Hematopoietic multipotent progenitor cell treated with erythropoietin and hydrocortisone succinate and interleukin-3 and kit ligand, for 15 days (in vitro differentiated cells): ENCODE results near the gene GTPBP8.
"Not testable (repeated sequence)": the region's sequence is repeated elsewhere in the genome, so short reads cannot be mapped to it uniquely, and the experiment has no call there.

Source experiments
- DNase-seq: peaks from one replicate; pipeline ENCODE4 v3.0.0-alpha.2; 2015; ENCODE audit warnings: low spot score

The GTPBP8 gene

GRCh38 chr3:113000691-113001090, 9.9 kb downstream of the GTPBP8 start:
- no peak for DNase-seq

GRCh38 chr3:113002037-113002436, 11.3 kb downstream of the GTPBP8 start:
- DNase-seq: no peak

- no peak for DNase-seq
These were observed 11.9 kb downstream of the GTPBP8 start for GRCh38 chr3:113002679-113003078.

GRCh38 chr3:113005611-113006010, 14.8 kb downstream of the GTPBP8 start:
- DNase-seq: no peak

GRCh38 chr3:113006359-113007056, 15.7 kb downstream of the GTPBP8 start:
- DNase-seq: no peak

GRCh38 chr3:113008117-113008516, 17.3 kb downstream of the GTPBP8 start:
- no peak for DNase-seq

GRCh38 chr3:113013593-113013992, 22.8 kb downstream of the GTPBP8 start:
- no peak for DNase-seq

GRCh38 chr3:113018536-113019181, 27.9 kb downstream of the GTPBP8 start:
- DNase-seq: peak; percentile 23

- peak; percentile 76 for DNase-seq
These were observed 28.7 kb downstream of the GTPBP8 start for GRCh38 chr3:113019182-113020137.

- DNase-seq: no peak
These were observed 30.7 kb downstream of the GTPBP8 start for GRCh38 chr3:113021471-113021870.

- no peak for DNase-seq
These were observed 43.2 kb downstream of the GTPBP8 start for GRCh38 chr3:113034011-113034410.

- DNase-seq: peak; percentile 48
These were observed 44.7 kb downstream of the GTPBP8 start for GRCh38 chr3:113035387-113035982.

- no peak for DNase-seq
These were observed 47.5 kb downstream of the GTPBP8 start for GRCh38 chr3:113038328-113038727.

- no peak for DNase-seq
These were observed 48.8 kb downstream of the GTPBP8 start for GRCh38 chr3:113039546-113039945.

- no peak for DNase-seq
These were observed 49.4 kb downstream of the GTPBP8 start for GRCh38 chr3:113040231-113040630.

GRCh38 chr3:113043686-113044085, 52.9 kb downstream of the GTPBP8 start:
- DNase-seq: no peak

- not testable (repeated sequence) for DNase-seq
These were observed 55.6 kb downstream of the GTPBP8 start for GRCh38 chr3:113046186-113046965.

- DNase-seq: peak; percentile 76
These were observed 60.5 kb downstream of the GTPBP8 start for GRCh38 chr3:113051302-113051711.
